Mesenchymal stem cell (in vitro differentiated cells and primary cell): Measurements from ENCODE around the gene LAMA5.

Experiments used
- DNase-seq: peaks from one replicate; pipeline ENCODE4 v3.0.0-alpha.2; 2013
- H2AFZ ChIP-seq: one replicate; pipeline ENCODE4 v1.6.1; 2013; ENCODE audit warnings: low read depth, mild to moderate bottlenecking, control low read depth, inconsistent platforms, low read length, moderate library complexity
- H2AK5ac ChIP-seq: 2 replicates; pipeline ENCODE4 v1.6.1; 2013; ENCODE audit warnings: low read length, moderate library complexity, mild to moderate bottlenecking, inconsistent platforms; ENCODE audit not compliant: severe bottlenecking
- H2BK120ac ChIP-seq: one replicate; pipeline ENCODE4 v1.6.1; 2013; ENCODE audit warnings: low read depth, mild to moderate bottlenecking, inconsistent platforms, low read length, moderate library complexity
- H2BK12ac ChIP-seq, 2 experiments: one replicate each; pipeline ENCODE4 v1.6.1; 2013; ENCODE audit warnings: inconsistent platforms in 2 of 2, low read length in 2 of 2, mild to moderate bottlenecking in 2 of 2, moderate library complexity in 2 of 2, control low read depth in 1 of 2
- H2BK15ac ChIP-seq: one replicate; pipeline ENCODE4 v1.6.1; 2013; ENCODE audit warnings: mild to moderate bottlenecking, low read depth, inconsistent platforms; ENCODE audit not compliant: poor library complexity, severe bottlenecking
- H2BK5ac ChIP-seq: 2 replicates; pipeline ENCODE4 v1.6.1; 2013; ENCODE audit warnings: low read depth, mild to moderate bottlenecking, low read length, control low read depth, inconsistent platforms; ENCODE audit not compliant: poor library complexity, severe bottlenecking
- H3K14ac ChIP-seq, 2 experiments: one replicate each; pipeline ENCODE4 v1.6.1; 2013; ENCODE audit warnings: inconsistent platforms in 2 of 2, low read length in 2 of 2, control low read depth in 1 of 2, mild to moderate bottlenecking in 1 of 2, moderate library complexity in 1 of 2
- H3K18ac ChIP-seq, 2 experiments: one replicate each; pipeline ENCODE4 v1.6.1; 2013; ENCODE audit warnings: inconsistent platforms in 2 of 2, low read length in 2 of 2, control low read depth in 1 of 2, low read depth in 1 of 2, mild to moderate bottlenecking in 1 of 2
- H3K23ac ChIP-seq, 2 experiments: one replicate each; pipeline ENCODE4 v1.6.1; 2013; ENCODE audit warnings: inconsistent platforms in 2 of 2, low read length in 2 of 2, mild to moderate bottlenecking in 2 of 2, moderate library complexity in 2 of 2, control low read depth in 1 of 2
- H3K27ac ChIP-seq: 2 replicates; pipeline ENCODE4 v1.5.1; 2013; ENCODE audit warnings: mild to moderate bottlenecking, moderate library complexity, low read length, control low read depth, inconsistent platforms; ENCODE audit not compliant: poor library complexity, severe bottlenecking
- H3K27me3 ChIP-seq, 2 experiments: 2 replicates each; pipeline versions ENCODE4 v1.6.1 to v1.7.0; 2013; ENCODE audit warnings: low read length in 2 of 2, mild to moderate bottlenecking in 2 of 2, moderate library complexity in 2 of 2, control low read depth in 1 of 2, inconsistent platforms in 1 of 2; ENCODE audit not compliant: control insufficient read depth in 1 of 2, insufficient read depth in 1 of 2
- H3K36me3 ChIP-seq, 2 experiments: 2 replicates each; pipeline versions ENCODE4 v1.6.1 to v1.7.0; 2013; ENCODE audit warnings: low read length in 2 of 2, control low read depth in 1 of 2, inconsistent platforms in 1 of 2, low read depth in 1 of 2, mild to moderate bottlenecking in 1 of 2; ENCODE audit not compliant: insufficient read depth in 2 of 2, control insufficient read depth in 1 of 2
- H3K4ac ChIP-seq, 2 experiments: one replicate each; pipeline ENCODE4 v1.6.1; 2013; ENCODE audit warnings: inconsistent platforms in 2 of 2, low read length in 2 of 2, mild to moderate bottlenecking in 2 of 2, moderate library complexity in 2 of 2, control low read depth in 1 of 2, low read depth in 1 of 2
- H3K4me1 ChIP-seq: 2 replicates; pipeline ENCODE4 v1.6.1; 2013; ENCODE audit warnings: low read depth, low read length, control low read depth; ENCODE audit not compliant: control insufficient read depth, insufficient read depth
- H3K4me2 ChIP-seq: 2 replicates; pipeline ENCODE4 v1.6.1; 2013; ENCODE audit warnings: low read length, mild to moderate bottlenecking, inconsistent platforms; ENCODE audit not compliant: poor library complexity, severe bottlenecking
- H3K4me3 ChIP-seq, 2 experiments: 2 replicates each; pipeline versions ENCODE4 v1.5.1 to v1.7.0; 2013; ENCODE audit warnings: low read length in 2 of 2, mild to moderate bottlenecking in 2 of 2, control low read depth in 1 of 2, low read depth in 1 of 2; ENCODE audit not compliant: insufficient read depth in 1 of 2
- H3K79me1 ChIP-seq: replicated peaks from 2 replicates; pipeline ENCODE4 v1.6.1; 2013; ENCODE audit warnings: mild to moderate bottlenecking, control low read depth, low read length, inconsistent platforms; ENCODE audit not compliant: poor library complexity, severe bottlenecking
- H3K9ac ChIP-seq: 2 replicates; pipeline ENCODE4 v1.7.0; 2013; ENCODE audit warnings: mild to moderate bottlenecking, low read length, moderate library complexity
- H3K9me3 ChIP-seq: 2 replicates; pipeline ENCODE4 v1.7.0; 2013; ENCODE audit warnings: mild to moderate bottlenecking, low read length; ENCODE audit not compliant: control insufficient read depth
- H4K8ac ChIP-seq: one replicate; pipeline ENCODE4 v1.6.1; 2013; ENCODE audit warnings: inconsistent platforms, mild to moderate bottlenecking, low read length, moderate library complexity
- H4K91ac ChIP-seq: one replicate; pipeline ENCODE4 v1.6.1; 2013; ENCODE audit warnings: mild to moderate bottlenecking, low read length, inconsistent platforms
- WGBS: methylation state at CpG from one replicate; pipeline ENCODE4 v1.1.7; 2013; ENCODE audit warnings: mixed read lengths; 5-methylcytosine and 5-hydroxymethylcytosine counted together

Gene LAMA5

DNA sequence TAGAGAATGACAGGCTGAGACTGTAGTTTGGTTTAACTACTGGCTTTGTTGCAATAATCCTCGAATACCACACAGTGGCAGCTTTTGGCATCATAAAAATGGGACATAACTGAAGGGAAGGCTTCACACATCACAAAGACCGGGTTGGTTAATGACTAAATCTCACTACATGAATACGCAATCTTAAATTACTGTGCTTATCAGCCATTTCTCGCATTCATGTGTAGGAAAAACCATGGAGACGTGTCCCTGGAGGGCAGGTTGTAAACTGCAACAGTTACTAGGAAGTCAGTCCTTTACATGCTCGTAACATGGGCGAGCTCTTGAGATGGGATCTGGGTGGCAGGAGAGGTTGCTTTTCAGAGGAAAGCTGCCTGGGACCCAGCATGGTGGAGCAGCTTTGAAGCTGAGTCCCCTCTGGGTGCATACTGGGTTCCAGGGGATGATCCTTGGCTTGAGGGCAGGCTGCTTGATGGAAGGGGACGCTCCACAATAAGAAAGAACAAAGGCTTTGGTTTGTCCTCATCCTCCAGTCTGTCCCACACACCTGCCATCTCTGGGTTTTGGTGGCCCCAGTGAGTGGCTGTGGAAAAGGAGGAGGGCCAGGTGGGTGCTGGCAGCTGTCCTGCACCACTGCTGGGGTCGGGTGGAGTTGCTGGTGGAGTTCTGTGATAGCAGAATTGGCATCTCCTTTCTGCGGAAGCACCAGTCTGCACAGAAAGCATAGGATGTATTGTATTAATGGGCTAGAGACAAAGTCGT is 21.9 kb upstream of the LAMA5 start:
- no peak overlapping the region for H2BK120ac ChIP-seq
- H3K36me3 ChIP-seq: peaks cover 51 to 63% of the 10 kb centered on the region in 2 experiments
- no peak overlapping the region for H3K18ac ChIP-seq
- H2BK12ac ChIP-seq: no peak overlapping the region
- peaks cover 21% of the 10 kb centered on the region for H3K79me1 ChIP-seq
- no peak overlapping the region for H3K14ac ChIP-seq
- H3K4me3 ChIP-seq: no peak overlapping the region
- no peak overlapping the region for H2BK5ac ChIP-seq
- H2AK5ac ChIP-seq: no peak overlapping the region
- no peak for DNase-seq
- WGBS: 94% methylated on average over 11 of the region's 11 CpGs
- H2BK15ac ChIP-seq: no peak overlapping the region
- H3K9ac ChIP-seq: peak overlapping the region; percentile 96
- H3K27ac ChIP-seq: peak overlapping the region; percentile 7
- no peak overlapping the region for H2AFZ ChIP-seq
- H4K8ac ChIP-seq: no peak overlapping the region
- peaks cover 23% of the 10 kb centered on the region for H3K4me1 ChIP-seq
- H3K23ac ChIP-seq: no peak overlapping the region
- no peaks in the 10 kb centered on the region for H3K9me3 ChIP-seq
- no peak overlapping the region for H4K91ac ChIP-seq
- H3K4ac ChIP-seq: no peak overlapping the region
- no peak overlapping the region for H3K4me2 ChIP-seq
- H3K27me3 ChIP-seq: no peaks in the 10 kb centered on the region

GRCh38 chr20:62387933-62388635 is 21.0 kb upstream of the LAMA5 start:
- Histone ChIP-seq H3K4me3 (peak overlapping the region; percentile 89 to 98), H2BK12ac (no peak overlapping the region), H2BK5ac (no peak overlapping the region), H3K14ac (no peak overlapping the region), H2BK120ac (no peak overlapping the region), H3K18ac (no peak overlapping the region), H3K4me2 (peak overlapping the region; percentile 65), H3K4ac (peak overlapping the region; percentile 22 to 64), H3K27me3 (no peaks in the 10 kb centered on the region), H3K4me1 (peaks cover 23% of the 10 kb centered on the region), H3K23ac (no peak overlapping the region), H4K91ac (peak overlapping the region; percentile 62), H3K9ac (peak overlapping the region; percentile 96), H2AFZ (no peak overlapping the region), H3K9me3 (no peaks in the 10 kb centered on the region), H3K27ac (peak overlapping the region; percentile 10), H3K36me3 (peaks cover 50 to 54% of the 10 kb centered on the region in 2 experiments), H4K8ac (no peak overlapping the region), H3K79me1 (peaks cover 21% of the 10 kb centered on the region), H2BK15ac (no peak overlapping the region), H2AK5ac (no peak overlapping the region)
- 68% methylated on average over 17 of the region's 20 CpGs for WGBS
- DNase-seq: peak; percentile 41

- 5% methylated on average over 45 of the region's 47 CpGs for WGBS
- H3K4me2 ChIP-seq: peak overlapping the region; percentile 65
- peak overlapping the region; percentile 22 to 64 for H3K4ac ChIP-seq
These were observed 20.3 kb upstream of the LAMA5 start for GRCh38 chr20:62387219-62387913.

More at GRCh38 chr20:62387219-62387913, 20.3 kb upstream of the LAMA5 start:
- no peaks in the 10 kb centered on the region for H3K9me3 ChIP-seq
- H3K9ac ChIP-seq: peak overlapping the region; percentile 96
- H3K36me3 ChIP-seq: peaks cover 44 to 50% of the 10 kb centered on the region in 2 experiments
- H2BK5ac ChIP-seq: no peak overlapping the region
- no peak overlapping the region for H3K23ac ChIP-seq
- H3K79me1 ChIP-seq: peaks cover 18% of the 10 kb centered on the region
- DNase-seq: no peak
- peak overlapping the region; percentile 62 for H4K91ac ChIP-seq
- H3K27me3 ChIP-seq: no peaks in the 10 kb centered on the region
- peak overlapping the region; percentile 23 for H2BK120ac ChIP-seq
- H2BK15ac ChIP-seq: no peak overlapping the region
- peak overlapping the region; percentile 57 for H2AK5ac ChIP-seq
- peak overlapping the region in 1 of 2 experiments; percentile 91 for H3K14ac ChIP-seq
- peak overlapping the region; percentile 64 to 67 for H3K18ac ChIP-seq
- H3K4me3 ChIP-seq: peak overlapping the region; percentile 89 to 98
- peak overlapping the region; percentile 10 for H3K27ac ChIP-seq
- H4K8ac ChIP-seq: peak overlapping the region; percentile 19
- H2BK12ac ChIP-seq: peak overlapping the region in 1 of 2 experiments; percentile 12
- no peak overlapping the region for H2AFZ ChIP-seq
- H3K4me1 ChIP-seq: peaks cover 26% of the 10 kb centered on the region
